Measurements from ENCODE around the gene PRLR. TPM values are rescaled to one million over a fixed set of nuclear protein-coding genes. Genes with fewer than 3 reads are reported as not detected.

PRLR gene
- total and polyA plus RNA-seq, 9 of the 15 experiments (the other 6 are each of a cell fraction or from before 2014, with no cell fraction given), result 0.02 TPM; not detected in 8

- no peak for TF ChIP-seq ZNF318 (IDR thresholded peaks at IDR 0.05; ENCODE audit: borderline replicate concordance in 1 of 2, low read depth in 1 of 2)
- no peak for TF ChIP-seq PHB2 (IDR thresholded peaks at IDR 0.05; ENCODE audit: low read depth)
- TF ChIP-seq ZNF778 (CRISPR knock-in tag; IDR thresholded peaks at IDR 0.05), result no peak
- no peak for TF ChIP-seq ZNF263 (CRISPR knock-in tag; IDR thresholded peaks at IDR 0.05; ENCODE audit: borderline replicate concordance)
- no peak for TF ChIP-seq ZHX1 (conservative IDR thresholded peaks at IDR 0.05; ENCODE audit: low read length)
- TF ChIP-seq KLF1 (tag; IDR thresholded peaks at IDR 0.05), result no peak
These were observed 114.4 kb downstream of the PRLR start (continued) for GRCh38 chr5:35115920-35116319.

Data from K562 (cell line).